ENCODE data around the gene CTSO. TPM values are rescaled to one million over a fixed set of nuclear protein-coding genes. Genes with fewer than 3 reads are reported as not detected.
A peak's percentile ranks its signal among the peaks of the same experiment; 100 is the strongest.

CTSO gene, protein sequence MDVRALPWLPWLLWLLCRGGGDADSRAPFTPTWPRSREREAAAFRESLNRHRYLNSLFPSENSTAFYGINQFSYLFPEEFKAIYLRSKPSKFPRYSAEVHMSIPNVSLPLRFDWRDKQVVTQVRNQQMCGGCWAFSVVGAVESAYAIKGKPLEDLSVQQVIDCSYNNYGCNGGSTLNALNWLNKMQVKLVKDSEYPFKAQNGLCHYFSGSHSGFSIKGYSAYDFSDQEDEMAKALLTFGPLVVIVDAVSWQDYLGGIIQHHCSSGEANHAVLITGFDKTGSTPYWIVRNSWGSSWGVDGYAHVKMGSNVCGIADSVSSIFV
- total RNA-seq = 10 to 100 TPM; 24.5 to 48.7 (median 34.0) TPM
- polyA plus RNA-seq = 10 to 100 TPM in 1 of 3 donors, 1 to 10 TPM in 2; 8.0 to 13.4 (median 9.7) TPM
- long read RNA-seq, donor 1, transcript CTSO-201 (8 exons, 2,954 nt) = major isoform, 8 of 26 reads
- long read RNA-seq, donor 1, partial matches to known transcripts = 18 of 26 reads
- long read RNA-seq, donor 1, other reads (novel, unspliced or antisense) = 0 of 26 reads
- long read RNA-seq, donor 2, transcript CTSO-201 (8 exons, 2,954 nt) = major isoform, 10 of 17 reads
- long read RNA-seq, donor 2, partial matches to known transcripts = 7 of 17 reads
- long read RNA-seq, donor 2, other reads (novel, unspliced or antisense) = 0 of 17 reads

DNA sequence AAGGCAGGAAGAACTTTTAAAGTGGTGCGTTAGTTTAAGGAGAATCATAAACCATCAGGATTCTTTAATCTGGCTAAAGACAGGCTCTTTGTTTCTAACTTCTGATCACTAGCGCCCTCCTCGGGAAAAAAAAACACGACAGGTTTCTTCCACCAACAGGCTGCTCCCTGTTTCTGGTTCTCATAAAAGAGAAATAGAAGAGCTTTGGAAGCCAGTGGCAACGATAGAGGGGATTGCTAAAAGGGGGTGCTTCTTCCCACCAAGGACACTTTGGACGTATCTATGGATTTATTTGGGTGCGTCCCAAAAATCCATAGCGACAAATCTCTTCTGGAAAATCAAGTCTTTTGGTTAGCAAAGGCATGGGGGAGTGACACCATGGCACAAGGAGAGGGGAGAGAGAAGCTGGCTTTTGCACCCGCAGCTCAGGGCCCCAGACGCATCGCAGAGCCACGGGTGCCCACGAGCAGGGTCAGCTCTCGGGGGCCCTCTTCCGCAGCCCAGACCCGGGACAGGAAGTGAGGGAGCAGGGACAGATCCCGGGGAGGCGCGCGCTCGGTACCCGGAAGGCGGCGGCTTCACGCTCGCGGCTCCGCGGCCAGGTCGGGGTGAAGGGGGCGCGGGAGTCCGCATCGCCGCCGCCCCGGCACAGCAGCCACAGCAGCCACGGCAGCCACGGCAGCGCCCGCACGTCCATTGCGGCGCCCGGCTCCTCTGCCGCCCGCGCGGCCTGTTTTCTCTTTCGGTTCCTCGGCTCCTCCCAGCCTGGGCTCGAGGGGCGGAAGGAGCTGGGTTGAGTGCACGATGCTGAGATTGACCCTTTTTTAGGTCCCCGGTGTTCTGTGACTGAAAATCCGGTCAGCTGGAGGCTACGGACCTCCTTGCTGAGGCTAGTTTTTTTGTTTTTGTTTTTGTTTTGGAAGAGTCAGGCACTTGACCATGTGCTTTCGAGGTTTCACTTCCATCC lies at the start of gene CTSO:
Gene CTSO (minus strand): TSS at position 716 of the 967 bp plus-strand sequence. CDS start 19 bp downstream, at position 697.
- Histone ChIP-seq H3K27me3 (replicated peaks in 1 of 7) (peaks cover 0 to 4% (median 0%) of the 10 kb centered on the region in 7 donors), H3K4me3 (peak within 1 kb of the TSS; percentile 54 to 80 (median 68)), H3K36me3 (no peaks in the 10 kb centered on the region), H3K27ac (peak within 1 kb of the TSS; percentile 96 to 100 (median 97)), H3K9me3 (no peaks in the 10 kb centered on the region), H3K4me1 (peaks cover 7 to 24% (median 17%) of the 10 kb centered on the region in 6 donors)
- DNase-seq = peak; percentile 94
- TF ChIP-seq, protein P1, sequence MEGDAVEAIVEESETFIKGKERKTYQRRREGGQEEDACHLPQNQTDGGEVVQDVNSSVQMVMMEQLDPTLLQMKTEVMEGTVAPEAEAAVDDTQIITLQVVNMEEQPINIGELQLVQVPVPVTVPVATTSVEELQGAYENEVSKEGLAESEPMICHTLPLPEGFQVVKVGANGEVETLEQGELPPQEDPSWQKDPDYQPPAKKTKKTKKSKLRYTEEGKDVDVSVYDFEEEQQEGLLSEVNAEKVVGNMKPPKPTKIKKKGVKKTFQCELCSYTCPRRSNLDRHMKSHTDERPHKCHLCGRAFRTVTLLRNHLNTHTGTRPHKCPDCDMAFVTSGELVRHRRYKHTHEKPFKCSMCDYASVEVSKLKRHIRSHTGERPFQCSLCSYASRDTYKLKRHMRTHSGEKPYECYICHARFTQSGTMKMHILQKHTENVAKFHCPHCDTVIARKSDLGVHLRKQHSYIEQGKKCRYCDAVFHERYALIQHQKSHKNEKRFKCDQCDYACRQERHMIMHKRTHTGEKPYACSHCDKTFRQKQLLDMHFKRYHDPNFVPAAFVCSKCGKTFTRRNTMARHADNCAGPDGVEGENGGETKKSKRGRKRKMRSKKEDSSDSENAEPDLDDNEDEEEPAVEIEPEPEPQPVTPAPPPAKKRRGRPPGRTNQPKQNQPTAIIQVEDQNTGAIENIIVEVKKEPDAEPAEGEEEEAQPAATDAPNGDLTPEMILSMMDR (IDR thresholded peaks at IDR 0.05 in 8 of 11, conservative IDR thresholded peaks at IDR 0.05 in 3 of 11) = peak in 9 of 11 experiments; percentile 45 to 69 (median 60)
- TF ChIP-seq POLR2AphosphoS5 (IDR thresholded peaks at IDR 0.05) = peak; percentile 83 to 90 (median 89)
- peak in 1 of 3 donors; percentile 57 for TF ChIP-seq POLR2A (IDR thresholded peaks at IDR 0.05)
- WGBS, 5 donors = 0 to 2% (median 1%) methylated on average over 19 to 58 of the region's 58 CpGs
- intact Hi-C loops (cut with DNase I; ENCODE audit: low total_unique reads) = no loop called here

DNA sequence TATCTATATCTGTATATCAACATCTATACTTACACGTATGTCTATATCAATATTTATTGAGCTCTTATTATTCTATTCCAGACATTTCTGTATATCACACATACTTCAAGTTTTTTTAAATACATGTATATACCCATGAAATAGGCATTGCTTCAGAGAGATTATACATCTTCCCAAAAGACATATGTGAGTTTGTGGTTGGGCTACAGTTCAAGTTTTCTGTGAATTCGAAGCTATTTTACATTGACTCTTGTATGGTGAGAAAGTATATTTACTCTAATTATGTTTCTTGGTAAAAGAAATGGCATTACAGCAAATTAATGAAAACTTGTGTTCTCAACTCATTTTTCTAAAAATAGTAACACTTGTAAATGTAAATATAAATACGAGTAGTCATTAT lies 46.8 kb upstream of the CTSO start:
- no peak for DNase-seq
- Histone ChIP-seq H3K36me3 (no peaks in the 10 kb centered on the region), H3K27ac (no peak overlapping the region), H3K4me1 (no peaks in the 10 kb centered on the region), H3K27me3 (replicated peaks in 1 of 7) (no peaks in the 10 kb centered on the region), H3K4me3 (no peak overlapping the region), H3K9me3 (peaks cover 0 to 7% (median 0%) of the 10 kb centered on the region in 8 donors)
- TF ChIP-seq POLR2AphosphoS5 (IDR thresholded peaks at IDR 0.05) (no peak), POLR2A (IDR thresholded peaks at IDR 0.05) (no peak)
- TF ChIP-seq, protein P1 (IDR thresholded peaks at IDR 0.05 in 8 of 11, conservative IDR thresholded peaks at IDR 0.05 in 3 of 11) = no peak
- WGBS, 5 donors = 75 to 86% (median 82%) methylated on average over 3 of the region's 3 CpGs
- intact Hi-C loops (cut with DNase I; ENCODE audit: low total_unique reads) = no loop called here

DNA sequence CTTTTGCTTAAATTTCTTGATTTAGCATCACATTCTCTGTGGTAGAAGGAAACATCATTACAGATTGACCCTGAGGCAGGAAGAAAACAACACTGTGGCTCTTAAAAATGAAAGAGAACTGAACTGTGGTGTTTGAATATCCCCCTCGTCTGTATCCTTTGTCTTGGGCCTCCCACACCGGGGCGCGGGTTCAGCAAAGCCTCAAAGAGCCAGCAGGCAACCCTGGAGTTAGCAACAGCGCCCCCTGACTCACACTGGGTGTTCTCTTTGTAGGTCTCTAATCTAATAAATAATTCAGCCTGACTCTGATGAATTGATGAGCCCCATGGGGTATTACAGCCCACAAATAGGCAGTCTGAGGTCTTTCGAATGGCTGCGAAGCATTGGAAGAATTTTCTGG lies 46.1 kb upstream of the CTSO start:
- TF ChIP-seq, protein P1 (IDR thresholded peaks at IDR 0.05 in 8 of 11, conservative IDR thresholded peaks at IDR 0.05 in 3 of 11) = no peak
- no peak for TF ChIP-seq POLR2A (IDR thresholded peaks at IDR 0.05)
- TF ChIP-seq POLR2AphosphoS5 (IDR thresholded peaks at IDR 0.05) = no peak
- no peaks in the 10 kb centered on the region for H3K27me3 ChIP-seq (replicated peaks in 1 of 7)
- intact Hi-C loops (cut with DNase I; ENCODE audit: low total_unique reads) = no loop called here
- no peak overlapping the region for H3K4me3 ChIP-seq
- H3K4me1 ChIP-seq = no peaks in the 10 kb centered on the region
- peaks cover 0 to 7% (median 0%) of the 10 kb centered on the region in 8 donors for H3K9me3 ChIP-seq
- no peak for DNase-seq
- H3K36me3 ChIP-seq = no peaks in the 10 kb centered on the region
- no peak overlapping the region for H3K27ac ChIP-seq
- WGBS, 5 donors = 21 to 32% (median 28%) methylated on average over 7 of the region's 7 CpGs
